Measurements from ENCODE around the gene RPS27A.

DNA sequence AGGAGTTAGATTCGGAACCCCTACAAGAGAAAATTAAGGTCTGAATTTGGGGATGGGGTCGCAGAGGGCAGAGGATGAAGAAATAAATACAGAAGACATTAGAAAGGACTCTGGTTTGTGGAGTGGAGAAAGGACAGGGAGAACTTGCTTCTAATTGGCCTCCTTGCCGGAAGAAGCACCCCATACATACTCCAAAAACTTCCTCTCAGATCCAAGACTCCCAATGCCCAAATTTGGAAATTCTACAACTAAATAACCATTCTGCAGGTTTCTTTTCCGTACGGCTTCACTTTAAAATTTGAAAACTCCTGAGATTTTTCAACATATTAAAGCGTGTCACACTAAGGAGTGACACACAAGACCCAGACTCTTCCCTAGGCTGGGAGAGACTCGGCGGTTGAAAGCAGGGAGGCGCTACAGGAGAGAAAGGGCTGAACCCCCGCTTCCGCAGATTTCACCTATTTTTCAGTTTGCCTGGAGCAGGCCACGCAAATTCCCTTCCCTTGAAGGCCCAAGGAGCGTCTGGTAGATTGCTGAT, 873 bp upstream of the RPS27A start:
- no peak for TF ChIP-seq EZH2 (IDR thresholded peaks at IDR 0.05; ENCODE audit: borderline replicate concordance, low read depth, low read length, severe bottlenecking)
- TF ChIP-seq, protein P1, sequence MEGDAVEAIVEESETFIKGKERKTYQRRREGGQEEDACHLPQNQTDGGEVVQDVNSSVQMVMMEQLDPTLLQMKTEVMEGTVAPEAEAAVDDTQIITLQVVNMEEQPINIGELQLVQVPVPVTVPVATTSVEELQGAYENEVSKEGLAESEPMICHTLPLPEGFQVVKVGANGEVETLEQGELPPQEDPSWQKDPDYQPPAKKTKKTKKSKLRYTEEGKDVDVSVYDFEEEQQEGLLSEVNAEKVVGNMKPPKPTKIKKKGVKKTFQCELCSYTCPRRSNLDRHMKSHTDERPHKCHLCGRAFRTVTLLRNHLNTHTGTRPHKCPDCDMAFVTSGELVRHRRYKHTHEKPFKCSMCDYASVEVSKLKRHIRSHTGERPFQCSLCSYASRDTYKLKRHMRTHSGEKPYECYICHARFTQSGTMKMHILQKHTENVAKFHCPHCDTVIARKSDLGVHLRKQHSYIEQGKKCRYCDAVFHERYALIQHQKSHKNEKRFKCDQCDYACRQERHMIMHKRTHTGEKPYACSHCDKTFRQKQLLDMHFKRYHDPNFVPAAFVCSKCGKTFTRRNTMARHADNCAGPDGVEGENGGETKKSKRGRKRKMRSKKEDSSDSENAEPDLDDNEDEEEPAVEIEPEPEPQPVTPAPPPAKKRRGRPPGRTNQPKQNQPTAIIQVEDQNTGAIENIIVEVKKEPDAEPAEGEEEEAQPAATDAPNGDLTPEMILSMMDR (IDR thresholded peaks at IDR 0.05; ENCODE audit: borderline replicate concordance, extremely low read depth, low read length, poor library complexity, severe bottlenecking): no peak

Data from DND-41 (cell line).